Mesenchymal stem cell (in vitro differentiated cells and primary cell): ENCODE data around the gene RHOV. TPM values are rescaled to one million over a fixed set of nuclear protein-coding genes. Genes with fewer than 3 reads are reported as not detected.

Experiments used
- DNase-seq: peaks from one replicate; pipeline ENCODE4 v3.0.0-alpha.2; 2013
- H2AFZ ChIP-seq: one replicate; pipeline ENCODE4 v1.6.1; 2013; ENCODE audit warnings: low read depth, mild to moderate bottlenecking, control low read depth, inconsistent platforms, low read length, moderate library complexity
- H2AK5ac ChIP-seq: 2 replicates; pipeline ENCODE4 v1.6.1; 2013; ENCODE audit warnings: low read length, moderate library complexity, mild to moderate bottlenecking, inconsistent platforms; ENCODE audit not compliant: severe bottlenecking
- H2BK120ac ChIP-seq: one replicate; pipeline ENCODE4 v1.6.1; 2013; ENCODE audit warnings: low read depth, mild to moderate bottlenecking, inconsistent platforms, low read length, moderate library complexity
- H2BK12ac ChIP-seq, 2 experiments: one replicate each; pipeline ENCODE4 v1.6.1; 2013; ENCODE audit warnings: inconsistent platforms in 2 of 2, low read length in 2 of 2, mild to moderate bottlenecking in 2 of 2, moderate library complexity in 2 of 2, control low read depth in 1 of 2
- H2BK15ac ChIP-seq: one replicate; pipeline ENCODE4 v1.6.1; 2013; ENCODE audit warnings: mild to moderate bottlenecking, low read depth, inconsistent platforms; ENCODE audit not compliant: poor library complexity, severe bottlenecking
- H2BK5ac ChIP-seq: 2 replicates; pipeline ENCODE4 v1.6.1; 2013; ENCODE audit warnings: low read depth, mild to moderate bottlenecking, low read length, control low read depth, inconsistent platforms; ENCODE audit not compliant: poor library complexity, severe bottlenecking
- H3K14ac ChIP-seq, 2 experiments: one replicate each; pipeline ENCODE4 v1.6.1; 2013; ENCODE audit warnings: inconsistent platforms in 2 of 2, low read length in 2 of 2, control low read depth in 1 of 2, mild to moderate bottlenecking in 1 of 2, moderate library complexity in 1 of 2
- H3K18ac ChIP-seq, 2 experiments: one replicate each; pipeline ENCODE4 v1.6.1; 2013; ENCODE audit warnings: inconsistent platforms in 2 of 2, low read length in 2 of 2, control low read depth in 1 of 2, low read depth in 1 of 2, mild to moderate bottlenecking in 1 of 2
- H3K23ac ChIP-seq, 2 experiments: one replicate each; pipeline ENCODE4 v1.6.1; 2013; ENCODE audit warnings: inconsistent platforms in 2 of 2, low read length in 2 of 2, mild to moderate bottlenecking in 2 of 2, moderate library complexity in 2 of 2, control low read depth in 1 of 2
- H3K27ac ChIP-seq: 2 replicates; pipeline ENCODE4 v1.5.1; 2013; ENCODE audit warnings: mild to moderate bottlenecking, moderate library complexity, low read length, control low read depth, inconsistent platforms; ENCODE audit not compliant: poor library complexity, severe bottlenecking
- H3K27me3 ChIP-seq, 2 experiments: 2 replicates each; pipeline versions ENCODE4 v1.6.1 to v1.7.0; 2013; ENCODE audit warnings: low read length in 2 of 2, mild to moderate bottlenecking in 2 of 2, moderate library complexity in 2 of 2, control low read depth in 1 of 2, inconsistent platforms in 1 of 2; ENCODE audit not compliant: control insufficient read depth in 1 of 2, insufficient read depth in 1 of 2
- H3K36me3 ChIP-seq, 2 experiments: 2 replicates each; pipeline versions ENCODE4 v1.6.1 to v1.7.0; 2013; ENCODE audit warnings: low read length in 2 of 2, control low read depth in 1 of 2, inconsistent platforms in 1 of 2, low read depth in 1 of 2, mild to moderate bottlenecking in 1 of 2; ENCODE audit not compliant: insufficient read depth in 2 of 2, control insufficient read depth in 1 of 2
- H3K4ac ChIP-seq, 2 experiments: one replicate each; pipeline ENCODE4 v1.6.1; 2013; ENCODE audit warnings: inconsistent platforms in 2 of 2, low read length in 2 of 2, mild to moderate bottlenecking in 2 of 2, moderate library complexity in 2 of 2, control low read depth in 1 of 2, low read depth in 1 of 2
- H3K4me1 ChIP-seq: 2 replicates; pipeline ENCODE4 v1.6.1; 2013; ENCODE audit warnings: low read depth, low read length, control low read depth; ENCODE audit not compliant: control insufficient read depth, insufficient read depth
- H3K4me2 ChIP-seq: 2 replicates; pipeline ENCODE4 v1.6.1; 2013; ENCODE audit warnings: low read length, mild to moderate bottlenecking, inconsistent platforms; ENCODE audit not compliant: poor library complexity, severe bottlenecking
- H3K4me3 ChIP-seq, 2 experiments: 2 replicates each; pipeline versions ENCODE4 v1.5.1 to v1.7.0; 2013; ENCODE audit warnings: low read length in 2 of 2, mild to moderate bottlenecking in 2 of 2, control low read depth in 1 of 2, low read depth in 1 of 2; ENCODE audit not compliant: insufficient read depth in 1 of 2
- H3K79me1 ChIP-seq: replicated peaks from 2 replicates; pipeline ENCODE4 v1.6.1; 2013; ENCODE audit warnings: mild to moderate bottlenecking, control low read depth, low read length, inconsistent platforms; ENCODE audit not compliant: poor library complexity, severe bottlenecking
- H3K9ac ChIP-seq: 2 replicates; pipeline ENCODE4 v1.7.0; 2013; ENCODE audit warnings: mild to moderate bottlenecking, low read length, moderate library complexity
- H3K9me3 ChIP-seq: 2 replicates; pipeline ENCODE4 v1.7.0; 2013; ENCODE audit warnings: mild to moderate bottlenecking, low read length; ENCODE audit not compliant: control insufficient read depth
- H4K8ac ChIP-seq: one replicate; pipeline ENCODE4 v1.6.1; 2013; ENCODE audit warnings: inconsistent platforms, mild to moderate bottlenecking, low read length, moderate library complexity
- H4K91ac ChIP-seq: one replicate; pipeline ENCODE4 v1.6.1; 2013; ENCODE audit warnings: mild to moderate bottlenecking, low read length, inconsistent platforms
- WGBS: methylation state at CpG from one replicate; pipeline ENCODE4 v1.1.7; 2013; ENCODE audit warnings: mixed read lengths; 5-methylcytosine and 5-hydroxymethylcytosine counted together
- polyA plus RNA-seq, 2 experiments: library from polyadenylated mRNA; stranded (reverse); fragments of 200-250 nt; gene quantifications; one replicate each; pipeline ENCODE4 v1.2.3, GENCODE V29; 2013

RHOV gene, protein sequence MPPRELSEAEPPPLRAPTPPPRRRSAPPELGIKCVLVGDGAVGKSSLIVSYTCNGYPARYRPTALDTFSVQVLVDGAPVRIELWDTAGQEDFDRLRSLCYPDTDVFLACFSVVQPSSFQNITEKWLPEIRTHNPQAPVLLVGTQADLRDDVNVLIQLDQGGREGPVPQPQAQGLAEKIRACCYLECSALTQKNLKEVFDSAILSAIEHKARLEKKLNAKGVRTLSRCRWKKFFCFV
- 0.06 TPM for polyA plus RNA-seq (2013, experiment 1 of 2)
- 0.04 TPM for polyA plus RNA-seq (2013, experiment 2 of 2)

DNA sequence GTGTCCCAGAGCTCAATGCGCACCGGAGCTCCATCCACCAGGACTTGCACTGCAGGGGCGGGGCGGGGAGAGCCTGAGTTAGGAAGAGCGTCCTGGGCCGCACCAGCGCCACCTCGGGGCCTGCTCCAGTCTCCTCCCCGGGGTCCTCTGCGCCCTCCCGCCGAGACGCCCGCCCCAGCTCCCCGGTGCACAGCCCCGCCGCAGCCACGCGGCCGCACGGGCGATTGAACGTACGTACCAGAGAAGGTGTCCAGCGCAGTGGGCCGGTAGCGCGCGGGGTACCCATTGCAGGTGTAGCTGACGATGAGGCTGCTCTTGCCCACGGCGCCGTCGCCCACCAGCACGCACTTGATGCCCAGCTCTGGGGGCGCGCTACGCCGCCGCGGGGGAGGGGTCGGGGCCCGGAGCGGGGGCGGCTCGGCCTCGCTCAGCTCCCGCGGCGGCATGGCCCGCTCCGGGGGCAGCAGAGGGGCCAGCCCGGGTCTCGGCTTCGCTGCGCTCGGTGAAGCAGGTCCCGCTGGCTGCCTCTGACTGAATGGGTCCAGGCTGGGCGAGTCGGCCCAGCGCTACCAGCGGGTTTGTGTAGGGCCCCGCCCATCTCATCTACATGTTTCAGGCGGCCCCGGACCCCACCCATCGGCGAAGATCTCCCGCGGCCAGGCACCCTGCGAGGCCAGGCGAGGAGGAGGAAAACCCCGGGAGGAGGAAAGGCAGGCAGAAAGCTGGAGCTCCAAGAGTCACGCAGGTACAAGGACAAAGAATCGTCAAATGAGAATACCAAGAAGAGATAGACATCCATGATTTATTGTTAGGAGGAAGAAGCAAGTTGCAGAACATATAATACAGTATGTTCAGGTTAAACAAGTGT is at the start of gene RHOV:
Gene RHOV (minus strand): TSS at position 541 of the 868 bp plus-strand sequence. CDS start 95 bp downstream, at position 446.
- H2BK120ac ChIP-seq = no peak within 1 kb of the TSS
- 2% methylated on average over 71 of the region's 74 CpGs for WGBS
- H3K18ac ChIP-seq = no peak within 1 kb of the TSS
- no peaks in the 10 kb centered on the region for H3K36me3 ChIP-seq
- no peak within 1 kb of the TSS for H3K4ac ChIP-seq
- H4K91ac ChIP-seq = no peak within 1 kb of the TSS
- H2AK5ac ChIP-seq = no peak within 1 kb of the TSS
- peak within 1 kb of the TSS; percentile 60 for H2AFZ ChIP-seq
- peaks cover 16% of the 10 kb centered on the region for H3K4me1 ChIP-seq
- H3K14ac ChIP-seq = no peak within 1 kb of the TSS
- H4K8ac ChIP-seq = peak within 1 kb of the TSS; percentile 55
- peak within 1 kb of the TSS in 1 of 2 experiments; percentile 9 for H3K23ac ChIP-seq
- peak within 1 kb of the TSS; percentile 59 to 66 for H3K4me3 ChIP-seq
- H2BK12ac ChIP-seq = no peak within 1 kb of the TSS
- H2BK5ac ChIP-seq = no peak within 1 kb of the TSS
- H3K4me2 ChIP-seq = peak within 1 kb of the TSS; percentile 84
- no peaks in the 10 kb centered on the region for H3K79me1 ChIP-seq
- peak; percentile 56 for DNase-seq
- no peaks in the 10 kb centered on the region for H3K9me3 ChIP-seq
- H2BK15ac ChIP-seq = no peak within 1 kb of the TSS
- no peak within 1 kb of the TSS for H3K27ac ChIP-seq
- peaks cover 10 to 38% of the 10 kb centered on the region in 2 experiments for H3K27me3 ChIP-seq
- no peak within 1 kb of the TSS for H3K9ac ChIP-seq

- no peak overlapping the region for H2BK120ac ChIP-seq
Observed at GRCh38 chr15:40923551-40923950, 49.5 kb upstream of the RHOV start.

GRCh38 chr15:40922608-40923005 is 48.6 kb upstream of the RHOV start:
- Histone ChIP-seq H3K79me1 (no peaks in the 10 kb centered on the region), H3K27me3 (peaks cover 50 to 67% of the 10 kb centered on the region in 2 experiments), H3K4me3 (no peak overlapping the region), H3K4me2 (no peak overlapping the region), H4K8ac (no peak overlapping the region), H2BK15ac (no peak overlapping the region), H3K18ac (no peak overlapping the region), H2AK5ac (no peak overlapping the region), H3K4me1 (peaks cover 32% of the 10 kb centered on the region), H3K36me3 (no peaks in the 10 kb centered on the region), H2BK5ac (no peak overlapping the region), H2BK12ac (no peak overlapping the region), H4K91ac (no peak overlapping the region), H2BK120ac (no peak overlapping the region), H3K4ac (no peak overlapping the region), H3K9ac (no peak overlapping the region), H3K14ac (no peak overlapping the region), H2AFZ (no peak overlapping the region), H3K27ac (no peak overlapping the region), H3K23ac (no peak overlapping the region), H3K9me3 (no peaks in the 10 kb centered on the region)
- 76% methylated on average over 10 of the region's 10 CpGs for WGBS
- DNase-seq = no peak

More at GRCh38 chr15:40923551-40923950, 49.5 kb upstream of the RHOV start:
- 88% methylated on average over 9 of the region's 9 CpGs for WGBS
- Histone ChIP-seq H3K4me2 (no peak overlapping the region), H3K36me3 (no peaks in the 10 kb centered on the region), H2BK12ac (no peak overlapping the region), H3K23ac (no peak overlapping the region), H3K9ac (no peak overlapping the region), H3K14ac (no peak overlapping the region), H4K8ac (no peak overlapping the region), H2AK5ac (no peak overlapping the region), H3K27me3 (peaks cover 52 to 68% of the 10 kb centered on the region in 2 experiments), H2AFZ (no peak overlapping the region), H3K4me3 (no peak overlapping the region), H3K27ac (no peak overlapping the region), H3K4ac (no peak overlapping the region), H2BK15ac (no peak overlapping the region), H3K4me1 (peaks cover 37% of the 10 kb centered on the region), H3K18ac (no peak overlapping the region), H4K91ac (no peak overlapping the region), H3K9me3 (no peaks in the 10 kb centered on the region), H2BK5ac (no peak overlapping the region), H3K79me1 (no peaks in the 10 kb centered on the region)
- DNase-seq = no peak

DNA sequence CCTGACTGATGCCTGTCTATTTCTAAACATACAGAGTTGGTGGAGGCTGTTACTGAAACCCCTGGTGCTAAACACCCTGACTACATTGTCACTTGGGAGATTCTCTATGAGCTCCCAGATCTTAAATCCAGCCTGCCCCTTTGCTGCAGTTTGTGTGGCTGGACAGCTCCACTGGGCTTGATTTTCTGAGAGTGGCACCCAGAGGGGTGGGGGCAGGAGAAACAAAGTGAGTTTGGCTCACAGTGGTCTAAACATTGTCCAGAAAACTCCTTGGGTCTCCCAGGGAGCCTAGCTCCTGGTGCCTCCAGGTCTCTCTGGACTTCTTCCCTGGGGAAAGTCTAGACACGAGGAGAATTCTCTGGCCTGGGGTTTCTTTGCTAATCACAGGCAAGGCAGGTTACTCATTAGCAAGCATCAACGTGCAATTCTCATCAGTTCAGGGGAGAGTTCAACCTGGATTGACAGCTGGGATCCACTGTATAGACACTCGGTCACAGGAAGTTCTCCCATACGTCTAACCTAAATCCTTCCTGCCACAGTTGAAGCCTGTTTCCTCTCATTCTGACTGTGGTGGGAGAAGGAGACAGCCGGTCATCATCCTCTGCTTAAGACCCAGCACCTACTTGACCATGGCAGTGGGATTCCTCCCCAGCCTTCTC is 48.0 kb upstream of the RHOV start:
- Histone ChIP-seq H3K9me3 (no peaks in the 10 kb centered on the region), H3K79me1 (no peaks in the 10 kb centered on the region), H2BK12ac (no peak overlapping the region), H2AFZ (no peak overlapping the region), H3K18ac (no peak overlapping the region), H3K9ac (no peak overlapping the region), H3K27ac (no peak overlapping the region), H3K4me3 (no peak overlapping the region), H3K4me2 (no peak overlapping the region), H2BK15ac (no peak overlapping the region), H3K14ac (no peak overlapping the region), H2BK120ac (no peak overlapping the region), H2AK5ac (no peak overlapping the region), H2BK5ac (no peak overlapping the region), H3K23ac (no peak overlapping the region), H4K8ac (no peak overlapping the region), H3K4ac (no peak overlapping the region), H3K27me3 (peaks cover 49 to 65% of the 10 kb centered on the region in 2 experiments), H4K91ac (no peak overlapping the region), H3K4me1 (peaks cover 29% of the 10 kb centered on the region), H3K36me3 (no peaks in the 10 kb centered on the region)
- no peak for DNase-seq
- 62% methylated on average over 5 of the region's 5 CpGs for WGBS
